OCI-LY7 (cell line): ENCODE results near the gene ICAM1.

ENCODE experiments used
- CTCF ChIP-seq: fragments of 200-600 bp; sonication (generic); conservative IDR thresholded peaks from 2 replicates; pipeline ENCODE4 v1.5.1; 2014; ENCODE audit warnings: mild to moderate bottlenecking, antibody characterized with exemption, low read length, moderate library complexity, mixed read lengths
- EZH2phosphoT487 ChIP-seq: fragments of 200-600 bp; sonication (generic); IDR thresholded peaks from 2 replicates; pipeline ENCODE4 v1.6.1; 2018; ENCODE audit warnings: low read depth, borderline replicate concordance, mild to moderate bottlenecking, mixed run types, antibody characterized with exemption, low read length, moderate library complexity, mixed read lengths

- TF ChIP-seq CTCF = no peak
- no peak for TF ChIP-seq EZH2phosphoT487
Measured at GRCh38 chr19:10306327-10306726, 35.4 kb downstream of the ICAM1 start.
